NCI-H345 treated with DMSO at 0.1 percent for 48 hours (cell line): ENCODE results near the gene CST3.
"Not testable (repeated sequence)": the region's sequence is repeated elsewhere in the genome, so short reads cannot be mapped to it uniquely, and the experiment has no call there.

ENCODE experiments used
- DNase-seq: peaks from one replicate; lab custom pipeline; 2025; ENCODE audit not compliant: unreplicated experiment; lab: John Stamatoyannopoulos, UW

CST3 gene

DNA sequence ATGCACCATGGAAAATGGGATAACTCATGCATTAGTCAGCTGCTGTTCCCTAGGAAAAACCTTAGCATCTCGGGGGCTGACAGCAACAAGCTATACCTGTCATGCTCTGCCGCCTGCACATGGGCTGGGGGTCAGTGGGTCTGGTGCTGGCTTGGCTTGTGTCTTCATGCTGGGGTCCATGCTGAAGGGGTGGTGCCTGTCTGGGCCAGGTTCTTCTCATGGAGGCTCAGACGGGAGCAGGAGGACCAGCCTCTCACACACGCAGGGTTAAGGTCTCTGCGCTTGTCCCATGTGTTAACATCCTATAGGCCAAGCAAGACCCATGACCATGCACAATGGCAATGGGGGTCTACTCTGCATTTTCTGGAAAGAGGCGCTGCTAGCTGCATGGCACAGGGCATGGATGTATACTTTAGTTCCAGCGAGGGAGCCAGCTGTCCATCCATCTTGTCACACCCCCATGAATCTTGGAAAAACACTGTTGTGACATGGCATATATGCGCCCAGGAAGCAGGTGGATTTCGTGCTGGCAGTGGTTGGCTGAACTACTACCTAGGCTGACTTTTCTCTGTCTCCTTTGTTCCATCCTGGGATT, 24.6 kb upstream of the CST3 start:
- no peak for DNase-seq

DNA sequence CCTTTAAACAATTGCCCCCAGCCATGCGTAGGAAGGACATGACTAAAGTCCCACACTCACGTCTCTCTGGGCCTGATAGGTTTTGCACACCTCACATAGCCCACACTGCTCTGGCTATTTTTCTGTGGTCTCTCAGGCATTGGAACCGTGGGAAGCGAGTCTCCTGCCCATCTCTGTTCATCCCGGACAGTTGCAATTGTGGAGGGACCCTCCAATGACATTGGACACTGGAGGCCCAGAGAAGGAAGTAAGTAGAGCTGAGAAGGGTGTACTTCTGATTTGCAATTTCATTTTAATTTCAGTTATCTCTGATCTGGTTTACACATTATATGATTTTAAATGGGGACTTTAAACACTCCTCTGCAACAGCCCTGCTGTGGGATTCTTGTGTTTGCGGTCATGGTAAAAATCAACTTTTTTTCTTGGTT, 23.3 kb upstream of the CST3 start:
- DNase-seq = no peak

DNA sequence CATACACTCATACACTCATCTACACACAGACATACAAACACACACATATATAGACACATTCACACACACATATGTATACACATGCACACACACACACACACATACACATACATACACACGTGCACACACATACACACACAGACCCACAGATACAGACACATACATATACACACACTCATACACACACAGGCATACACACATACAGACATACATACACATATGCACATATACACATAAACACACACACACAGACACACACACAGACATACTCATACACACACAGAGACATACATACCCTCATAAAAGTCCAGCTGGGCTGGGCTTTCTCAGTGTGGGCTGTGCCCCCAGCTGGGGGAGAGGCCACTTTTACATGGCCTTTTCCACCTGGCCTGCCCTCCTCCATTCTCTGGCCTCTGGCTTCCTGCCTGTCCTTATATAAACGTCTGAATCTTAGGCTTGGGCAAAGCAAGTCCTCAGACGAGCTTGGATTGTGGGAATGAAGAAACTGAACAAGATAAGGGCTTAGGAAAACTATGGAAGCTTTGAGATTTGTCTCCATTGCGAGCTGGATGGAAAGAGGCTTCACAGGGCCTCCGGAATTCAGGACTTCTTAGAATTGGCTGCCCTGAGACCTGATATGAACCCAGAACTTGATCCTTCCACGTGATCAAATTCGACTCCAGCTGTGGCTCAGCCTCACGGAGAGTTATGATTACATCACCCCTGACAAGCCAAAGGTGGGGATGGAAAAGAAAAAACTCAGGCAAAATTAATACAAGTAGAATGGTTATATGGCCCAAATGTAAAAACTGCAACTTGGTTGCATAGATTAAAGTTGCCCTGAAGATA, 22.5 kb upstream of the CST3 start:
- DNase-seq = no peak

DNA sequence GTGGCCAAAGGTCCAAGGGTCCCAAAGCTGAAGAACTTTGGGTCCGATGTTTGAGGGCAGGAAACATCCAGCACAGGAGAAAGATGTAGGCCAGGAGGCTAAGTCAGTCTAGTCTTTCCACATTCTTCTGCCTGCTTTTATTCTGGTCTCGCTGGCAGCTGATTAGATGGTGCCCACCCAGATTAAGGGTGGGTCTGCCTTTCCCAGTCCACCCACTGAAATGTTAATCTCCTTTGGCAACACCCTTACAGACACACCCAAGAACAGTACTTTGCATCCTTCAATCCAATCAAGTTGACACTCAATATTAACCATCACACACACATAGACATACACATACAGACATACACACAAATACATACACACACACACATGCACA, 21.8 kb upstream of the CST3 start:
- not testable (repeated sequence) for DNase-seq

DNA sequence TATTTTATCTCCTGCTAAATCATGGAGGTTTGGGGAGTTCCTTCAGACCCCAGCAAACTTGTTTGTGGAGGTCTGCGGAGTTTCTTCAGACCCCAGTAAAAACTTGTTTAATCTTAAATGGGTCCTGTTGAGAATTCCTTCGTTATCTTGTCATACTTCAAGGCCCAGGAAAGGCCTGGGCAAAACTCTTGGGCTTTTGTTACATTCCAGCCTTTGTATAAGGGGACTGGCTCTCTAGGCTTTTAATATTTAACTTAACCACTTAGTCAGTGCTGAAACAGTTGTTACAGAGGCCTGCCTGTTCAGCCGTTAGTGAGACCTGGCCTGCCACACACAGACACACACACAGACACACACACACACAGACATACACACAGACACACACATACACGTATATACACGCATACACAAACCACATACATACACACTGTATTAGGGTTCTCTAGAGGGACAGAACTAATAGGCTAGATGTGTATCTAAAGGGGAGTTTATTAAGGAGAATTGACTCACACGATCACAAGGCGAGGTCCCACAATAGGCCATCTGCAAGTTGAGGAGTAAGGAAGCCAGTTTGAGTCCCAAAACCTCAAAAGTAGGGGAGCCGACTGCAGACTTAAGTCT, 21.3 kb upstream of the CST3 start:
- no peak for DNase-seq

DNA sequence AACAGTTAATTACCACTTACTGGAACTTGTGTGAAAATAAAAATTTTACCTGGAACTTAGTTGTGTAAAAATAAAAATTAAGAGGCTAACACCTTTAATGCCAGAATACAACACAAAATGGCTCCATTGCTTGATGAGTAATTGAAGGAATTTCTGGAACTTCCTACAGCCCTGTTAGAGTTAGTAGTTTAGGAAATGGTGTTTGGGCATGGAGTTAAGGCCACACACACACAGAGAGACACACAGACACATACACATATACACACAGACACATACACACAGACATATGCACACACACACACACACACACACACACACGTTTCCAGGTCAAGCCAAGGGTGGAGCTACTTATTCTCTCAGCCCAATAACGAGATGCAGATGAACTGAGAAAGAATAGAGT, 20.6 kb upstream of the CST3 start:
- no peak for DNase-seq

DNA sequence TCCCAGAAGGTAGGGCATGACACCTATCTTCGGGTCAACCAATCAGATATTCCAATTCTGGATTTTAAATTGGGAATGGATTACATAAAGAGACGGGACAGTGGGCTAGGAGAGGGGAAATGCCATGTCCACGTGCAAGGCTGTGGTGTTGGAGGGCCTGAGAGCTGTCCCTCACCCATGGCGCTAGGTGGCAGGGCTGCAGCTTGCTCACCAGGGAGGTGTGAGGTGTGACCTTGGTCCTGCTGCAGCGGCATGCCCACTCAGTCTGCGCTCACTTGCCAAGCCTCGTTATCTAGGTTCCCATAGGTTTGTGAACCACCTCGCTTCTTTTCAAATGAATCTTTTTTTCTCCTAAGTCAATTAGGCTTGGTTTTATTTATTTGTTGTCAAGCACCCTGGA, 19.4 kb upstream of the CST3 start:
- no peak for DNase-seq

DNA sequence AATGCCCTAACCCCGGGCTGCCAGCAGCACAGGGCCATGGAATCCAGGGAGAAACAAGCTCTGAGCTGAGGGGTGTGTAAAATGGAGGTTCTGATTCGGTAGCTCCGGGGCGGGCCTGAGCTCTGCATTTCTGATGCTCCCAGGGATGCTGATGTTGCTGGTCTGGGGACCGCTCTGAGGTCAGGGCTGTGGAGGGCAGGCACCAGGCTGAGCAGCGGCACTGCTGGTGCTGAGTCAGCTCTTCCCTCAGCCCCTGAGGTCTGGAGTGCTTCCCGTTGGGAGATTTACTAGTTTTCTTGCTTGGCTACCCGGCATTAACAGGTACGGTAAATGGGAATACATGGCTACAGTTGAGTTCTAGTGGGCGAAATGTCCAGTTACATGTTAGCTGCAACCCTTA, 18.6 kb upstream of the CST3 start:
- no peak for DNase-seq

DNA sequence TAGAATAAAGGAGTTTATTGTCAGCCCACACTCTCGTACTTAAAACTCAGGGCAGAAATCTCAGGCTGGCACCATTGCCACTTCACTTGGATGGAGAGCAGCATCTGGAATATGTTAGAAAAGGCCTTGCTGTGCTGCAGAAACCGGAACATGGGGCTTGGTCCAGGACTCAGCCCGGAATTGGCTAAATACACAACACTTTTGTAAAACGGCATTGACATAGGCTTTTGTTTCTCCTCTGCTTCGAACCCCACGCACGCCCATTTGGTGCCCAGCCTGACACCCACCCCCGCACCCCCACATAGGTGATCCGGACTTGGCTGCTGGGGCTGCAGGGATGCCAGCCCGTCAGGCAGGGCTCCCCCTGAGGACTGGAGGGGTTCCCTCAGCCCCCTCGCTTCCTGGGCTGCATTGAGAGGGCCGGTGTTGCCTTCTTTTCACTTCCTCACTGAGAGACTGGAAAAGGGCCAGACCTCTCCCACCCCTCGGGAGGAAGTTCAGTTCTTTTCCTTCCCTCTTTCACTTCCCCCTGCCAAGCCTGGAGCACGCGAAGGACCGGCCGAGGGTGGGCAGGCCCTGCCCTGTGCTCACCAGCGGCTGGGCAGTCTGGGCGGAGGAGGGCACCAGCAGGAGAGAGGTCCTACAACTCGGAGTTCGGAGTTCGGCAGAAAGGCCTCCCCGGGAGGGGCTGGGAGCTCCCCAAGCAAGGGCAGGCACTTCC, 17.9 kb upstream of the CST3 start:
- no peak for DNase-seq

DNA sequence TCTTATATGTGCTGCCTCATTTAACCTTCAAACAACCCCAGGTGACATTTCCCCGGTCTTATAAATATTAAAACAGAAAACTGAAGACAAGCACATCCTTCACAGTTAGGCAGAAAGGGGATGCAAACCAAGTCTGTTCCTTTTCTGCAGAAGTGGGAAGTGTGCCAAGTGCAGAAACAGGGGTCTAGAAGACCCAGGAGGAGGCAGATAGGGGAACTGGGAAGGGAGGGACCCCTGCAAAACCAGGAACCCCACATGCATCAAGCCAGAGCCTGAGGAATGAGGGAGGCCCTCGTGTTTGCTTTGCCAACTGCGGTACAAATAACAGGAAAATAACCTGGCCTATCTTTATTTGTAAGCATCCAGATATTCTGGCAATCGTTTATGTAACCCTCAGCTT, 17.0 kb upstream of the CST3 start:
- no peak for DNase-seq

DNA sequence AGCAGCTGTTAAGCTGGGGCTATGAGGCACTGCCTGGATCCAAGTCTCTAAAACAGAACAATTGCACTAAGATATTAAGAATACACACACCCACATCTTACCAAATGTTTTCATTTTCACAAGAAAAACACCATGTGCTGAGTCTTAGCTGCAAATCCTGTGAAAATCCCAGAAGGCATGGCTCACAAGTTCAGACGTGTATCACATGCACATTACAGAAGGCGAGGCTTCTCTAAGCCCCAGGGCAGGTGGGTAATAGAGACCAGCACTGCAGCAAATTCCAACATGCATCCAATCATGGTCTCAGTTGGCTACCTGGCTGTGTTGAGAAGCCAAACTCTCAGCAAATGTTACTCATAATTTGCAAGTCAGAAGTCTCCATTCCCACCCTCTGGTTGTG, 16.2 kb upstream of the CST3 start:
- DNase-seq = no peak

DNA sequence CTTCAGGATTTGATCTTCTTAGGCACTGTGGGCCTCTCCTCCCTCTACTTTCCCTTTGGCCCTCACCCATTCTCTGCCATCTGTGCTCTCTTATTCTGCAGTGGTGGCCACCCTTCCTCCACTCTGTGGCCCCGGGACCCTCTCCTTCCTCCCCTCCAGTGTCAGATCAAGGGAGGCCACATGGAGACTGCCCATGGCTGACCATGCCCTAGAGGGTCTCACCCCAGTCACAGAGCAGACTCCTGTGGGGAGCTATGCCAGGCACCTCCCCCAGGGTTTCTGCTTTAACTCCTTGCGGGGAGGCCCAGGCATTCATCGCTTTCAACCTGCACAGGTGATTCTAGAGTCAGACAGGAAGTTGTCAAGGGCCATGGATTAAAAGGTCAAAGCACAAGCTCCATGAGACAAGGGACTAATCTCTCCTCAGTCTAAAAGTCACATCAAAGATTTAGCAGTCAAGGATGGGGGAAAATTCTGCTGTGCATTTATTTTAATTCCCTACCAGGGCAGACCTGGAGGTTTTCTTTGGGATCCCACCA, 15.7 kb upstream of the CST3 start:
- DNase-seq = no peak

DNA sequence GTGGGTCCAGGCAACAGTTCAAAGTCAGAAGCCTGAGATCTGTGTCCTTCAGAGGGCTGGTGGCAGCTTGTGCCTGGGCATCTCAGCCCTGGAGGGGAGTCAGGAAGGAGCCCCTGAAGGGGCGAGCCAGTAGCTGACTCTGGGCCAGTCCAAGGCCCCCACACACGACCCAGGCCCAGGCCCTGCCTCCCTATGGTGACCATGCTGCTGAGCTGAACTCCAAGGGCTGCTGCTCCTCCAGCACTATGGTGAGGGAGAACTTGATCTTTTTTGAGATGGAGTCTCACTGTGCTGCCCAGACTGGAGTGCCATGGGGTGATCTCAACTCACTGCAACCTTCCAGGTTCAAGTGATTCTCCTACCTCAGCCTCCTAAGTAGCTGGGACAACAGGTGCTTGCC, 15.2 kb upstream of the CST3 start:
- no peak for DNase-seq

DNA sequence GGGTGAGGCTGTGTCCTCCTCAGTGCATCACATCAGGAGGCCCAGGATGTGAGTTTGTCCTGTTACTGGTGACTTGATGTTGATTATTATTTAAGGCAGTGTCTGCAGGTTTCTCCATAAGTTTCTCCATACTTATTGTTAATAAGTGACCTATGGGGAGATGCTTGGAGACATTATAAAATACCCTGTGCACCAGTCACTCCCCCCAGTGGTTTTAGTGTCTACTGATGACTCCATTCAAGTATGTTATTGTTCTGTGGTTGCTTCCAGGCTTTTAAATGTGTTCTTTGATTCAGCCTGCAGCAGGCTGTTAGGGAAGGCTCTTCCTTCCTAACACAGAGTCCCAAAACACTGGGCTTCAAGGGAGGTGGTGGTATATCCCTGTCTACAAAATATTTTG, 14.6 kb upstream of the CST3 start:
- DNase-seq = no peak

DNA sequence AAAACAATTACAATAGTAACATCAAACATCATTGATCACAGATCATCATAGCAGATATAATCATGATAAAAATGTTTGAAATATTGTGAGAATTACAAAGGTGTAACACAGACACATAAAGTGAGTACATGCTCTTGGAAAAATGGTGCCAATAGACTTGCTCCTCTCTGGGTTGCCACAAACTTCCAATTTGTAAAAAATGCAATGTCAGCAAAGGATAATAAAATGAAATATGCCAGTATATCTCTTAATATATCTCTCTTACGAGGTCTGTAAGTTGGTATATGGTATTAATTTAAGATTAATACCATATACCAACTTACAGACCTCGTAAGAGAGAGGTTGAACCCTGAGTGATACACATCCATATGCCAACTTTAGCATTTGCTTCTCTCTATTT, 13.4 kb upstream of the CST3 start:
- DNase-seq = no peak

DNA sequence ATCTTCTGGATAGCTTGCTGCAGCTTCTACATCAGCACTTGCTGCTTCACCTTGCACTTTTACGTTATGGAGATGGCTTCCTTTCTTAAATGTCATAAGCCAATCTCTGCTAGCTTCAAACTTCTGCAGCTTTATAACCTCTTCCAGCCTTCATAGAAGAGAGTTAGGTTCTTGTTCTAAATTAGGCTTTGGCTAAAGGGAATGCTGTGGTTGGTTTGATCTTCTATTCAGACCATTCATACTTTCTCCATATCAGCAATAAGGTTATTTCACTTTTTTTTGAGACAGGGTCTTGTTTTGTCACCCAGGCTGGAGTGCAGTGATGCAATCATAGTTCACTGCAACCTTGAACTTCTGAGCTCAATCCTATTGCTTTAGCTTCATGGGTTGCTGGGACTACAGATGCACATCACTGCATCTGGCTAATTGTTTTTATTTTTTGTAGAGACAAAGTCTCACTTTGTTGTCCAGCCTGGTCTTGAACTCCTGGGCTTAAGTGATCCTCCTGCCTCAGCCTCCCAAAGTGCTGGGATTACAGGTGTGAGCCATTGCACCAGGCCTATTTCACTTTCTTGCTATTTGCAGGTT, 12.2 kb upstream of the CST3 start:
- no peak for DNase-seq

DNA sequence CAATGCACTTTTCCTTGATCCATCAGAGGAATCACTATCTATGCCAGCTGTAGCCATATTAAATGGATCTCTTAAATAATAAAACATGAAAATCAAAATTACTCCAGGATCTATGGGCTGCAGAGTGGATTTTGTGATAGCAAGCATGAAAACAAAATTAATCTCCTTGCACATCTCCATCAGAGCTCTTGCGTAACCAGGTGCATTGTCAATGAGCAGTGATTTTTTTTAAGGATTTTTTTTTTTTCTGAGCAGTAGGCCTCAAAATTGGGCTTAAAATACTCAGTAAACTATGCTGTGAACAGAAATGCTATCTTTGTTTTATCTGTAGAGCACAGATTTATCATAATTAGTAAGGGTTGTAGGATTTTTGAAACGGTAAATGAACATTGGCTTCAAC, 11.5 kb upstream of the CST3 start:
- DNase-seq = no peak

DNA sequence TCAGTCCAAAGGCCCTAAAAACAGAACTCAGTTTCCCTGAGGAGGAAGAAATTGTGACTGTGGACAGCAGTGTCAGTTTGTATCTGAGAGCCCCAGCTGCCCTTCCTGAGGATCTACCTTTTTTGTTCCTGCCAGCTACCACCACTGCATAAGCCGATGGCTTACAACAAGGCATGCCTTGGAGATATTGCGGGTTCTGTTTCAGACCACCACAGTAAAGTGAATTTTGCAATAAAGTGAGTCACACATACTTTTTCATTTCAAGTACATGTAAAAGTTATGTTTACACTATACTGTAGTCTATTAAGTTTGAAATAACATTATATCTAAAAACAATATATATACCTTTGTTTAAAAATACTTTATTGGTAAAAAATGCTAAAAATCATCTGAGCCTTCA, 9.6 kb upstream of the CST3 start:
- DNase-seq = no peak

DNA sequence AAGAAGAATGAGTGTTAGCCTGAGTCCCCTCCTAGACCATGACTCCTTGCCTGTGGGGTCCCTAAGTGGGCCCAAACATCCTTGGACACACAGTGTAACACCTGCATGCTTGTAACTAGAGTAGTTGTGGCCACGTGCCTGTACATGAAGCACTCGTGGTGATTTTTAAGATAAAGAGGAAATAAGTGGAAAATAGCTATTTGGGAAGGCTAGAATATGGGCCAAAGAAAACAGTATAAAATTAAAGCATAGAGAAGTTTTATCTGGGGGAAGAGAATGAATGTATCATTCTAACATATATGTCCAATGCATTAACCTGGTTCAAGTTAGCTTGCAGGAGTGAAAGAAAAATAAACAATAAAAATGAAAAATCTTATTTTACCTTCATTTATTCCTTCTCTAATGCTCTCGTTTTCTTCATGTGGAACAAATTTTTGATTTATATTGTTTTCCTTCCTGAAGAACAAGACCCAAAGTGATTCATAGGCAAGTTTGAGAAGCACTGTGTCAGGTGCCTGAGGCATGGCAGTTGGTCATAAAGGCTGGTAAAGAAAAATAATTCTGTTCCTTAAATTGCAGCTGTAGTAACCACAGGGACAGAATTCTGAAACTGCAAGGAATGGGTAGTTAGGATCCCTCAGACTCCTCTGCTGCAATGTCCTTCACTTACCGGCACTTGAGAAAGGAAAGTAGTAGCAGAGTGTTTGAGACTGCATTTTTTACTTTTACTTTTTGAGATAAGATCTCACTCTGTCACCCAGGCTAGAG, 8.5 kb upstream of the CST3 start:
- no peak for DNase-seq

DNA sequence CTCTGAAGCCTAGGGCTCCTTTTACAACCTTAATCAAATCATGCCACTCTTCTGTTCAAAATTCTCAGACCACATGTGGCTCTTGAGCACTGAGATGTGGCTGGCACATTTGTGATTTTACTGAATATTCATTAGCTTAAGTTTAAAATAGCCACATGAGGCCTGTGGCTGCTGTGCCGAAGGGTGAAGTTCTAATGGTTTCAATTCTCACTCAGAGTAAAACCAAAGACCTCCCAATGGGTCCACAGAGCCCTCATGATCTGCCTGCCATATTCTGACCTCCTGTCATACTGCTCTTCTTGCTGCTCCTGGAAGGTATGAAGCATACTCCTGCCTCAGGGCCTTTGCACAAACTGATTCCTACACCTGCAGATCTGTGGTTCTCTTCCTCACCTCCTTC, 7.8 kb upstream of the CST3 start:
- DNase-seq = no peak
